ENCODE results near the gene AKT3.
"Not testable (repeated sequence)": the region's sequence is repeated elsewhere in the genome, so short reads cannot be mapped to it uniquely, and the experiment has no call there.

The AKT3 gene

GRCh38 chr1:243595527-243596210, 254.4 kb downstream of the AKT3 start:
- DNase-seq: no peak

- no peak for DNase-seq
Observed at GRCh38 chr1:243594455-243594854, 255.6 kb downstream of the AKT3 start.

- DNase-seq: not testable (repeated sequence)
Observed at GRCh38 chr1:243589286-243589685, 260.8 kb downstream of the AKT3 start.

GRCh38 chr1:243587823-243588560, 262.1 kb downstream of the AKT3 start:
- DNase-seq: no peak

- DNase-seq: no peak
Observed at GRCh38 chr1:243587285-243587684, 262.8 kb downstream of the AKT3 start.

GRCh38 chr1:243585982-243586381, 264.1 kb downstream of the AKT3 start:
- DNase-seq: no peak

GRCh38 chr1:243582326-243582725, 267.7 kb downstream of the AKT3 start:
- DNase-seq: no peak

- DNase-seq: no peak
Observed at GRCh38 chr1:243580984-243581383, 269.1 kb downstream of the AKT3 start.

- no peak for DNase-seq
Observed at GRCh38 chr1:243580072-243580471, 270.0 kb downstream of the AKT3 start.

GRCh38 chr1:243575070-243575469, 275.0 kb downstream of the AKT3 start:
- DNase-seq: no peak

GRCh38 chr1:243572940-243573339, 277.1 kb downstream of the AKT3 start:
- no peak for DNase-seq

GRCh38 chr1:243568793-243569192, 281.2 kb downstream of the AKT3 start:
- DNase-seq: no peak

- no peak for DNase-seq
Observed at GRCh38 chr1:243564814-243565213, 285.2 kb downstream of the AKT3 start.

- no peak for DNase-seq
Observed at GRCh38 chr1:243563732-243564131, 286.3 kb downstream of the AKT3 start.

GRCh38 chr1:243562473-243562872, 287.6 kb downstream of the AKT3 start:
- DNase-seq: no peak

GRCh38 chr1:243561588-243562319, 288.3 kb downstream of the AKT3 start:
- DNase-seq: no peak

- no peak for DNase-seq
Observed at GRCh38 chr1:243559575-243560162, 290.4 kb downstream of the AKT3 start.

GRCh38 chr1:243558576-243558975, 291.5 kb downstream of the AKT3 start:
- no peak for DNase-seq

- DNase-seq: no peak
Observed at GRCh38 chr1:243557866-243558265, 292.2 kb downstream of the AKT3 start.

- no peak for DNase-seq
Observed at GRCh38 chr1:243554686-243555085, 295.4 kb downstream of the AKT3 start.

- DNase-seq: no peak
Observed at GRCh38 chr1:243553090-243553489, 297.0 kb downstream of the AKT3 start.

GRCh38 chr1:243550276-243550675, 299.8 kb downstream of the AKT3 start:
- no peak for DNase-seq

GRCh38 chr1:243549791-243550190, 300.3 kb downstream of the AKT3 start:
- DNase-seq: no peak

- no peak for DNase-seq
Observed at GRCh38 chr1:243549108-243549507, 300.9 kb downstream of the AKT3 start.
